Measurements from ENCODE around the gene SIM2.

DNA sequence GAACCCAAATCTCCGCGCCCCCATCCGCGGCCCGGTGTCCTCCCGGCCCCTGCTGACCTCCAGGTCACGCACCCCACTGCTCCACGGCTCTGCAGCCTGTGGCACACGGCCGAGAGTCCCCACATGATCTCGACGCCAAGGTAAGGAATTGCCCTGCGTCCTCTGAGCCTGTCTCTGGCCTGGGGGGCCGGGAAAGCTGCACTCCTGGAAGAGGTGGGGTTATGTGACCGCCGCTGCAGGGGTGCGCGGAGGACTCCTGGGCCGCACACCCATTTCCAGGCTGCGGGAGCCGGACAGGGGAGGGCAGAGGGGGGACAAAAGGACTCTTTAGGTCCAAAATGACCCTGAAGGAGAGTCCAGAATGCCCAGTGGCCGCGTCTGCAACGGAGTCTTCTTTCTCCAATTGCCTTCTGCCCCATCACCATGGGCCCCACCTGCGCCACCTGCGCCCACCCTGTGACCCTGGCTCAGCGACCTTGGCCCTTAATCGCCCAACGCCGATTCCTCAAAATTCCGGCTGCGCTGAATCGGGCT is 997 bp upstream of the SIM2 start:
- TF ChIP-seq ZNF674 (CRISPR knock-in tag; IDR thresholded peaks at IDR 0.05; ENCODE audit: low read depth) (no peak), REL (CRISPR knock-in tag; conservative IDR thresholded peaks at IDR 0.05) (no peak), PRMT3 (CRISPR knock-in tag; IDR thresholded peaks at IDR 0.05; ENCODE audit: borderline replicate concordance, low read depth) (no peak), ZNF33B (CRISPR knock-in tag; IDR thresholded peaks at IDR 0.05) (no peak), ZNF3 (CRISPR knock-in tag; IDR thresholded peaks at IDR 0.05) (no peak), SALL2 (CRISPR knock-in tag; IDR thresholded peaks at IDR 0.05) (no peak), TARDBP (CRISPR knock-in tag; IDR thresholded peaks at IDR 0.05) (no peak)

Measured in HepG2 (cell line).